GM19035 (cell line): ENCODE results near the gene C3AR1.

Source experiments
- ATAC-seq: cut with Tn5 transposase; IDR thresholded peaks from one replicate; pipeline ENCODE4 v1.9.1; 2021; ENCODE audit not compliant: unreplicated experiment

The C3AR1 gene

DNA sequence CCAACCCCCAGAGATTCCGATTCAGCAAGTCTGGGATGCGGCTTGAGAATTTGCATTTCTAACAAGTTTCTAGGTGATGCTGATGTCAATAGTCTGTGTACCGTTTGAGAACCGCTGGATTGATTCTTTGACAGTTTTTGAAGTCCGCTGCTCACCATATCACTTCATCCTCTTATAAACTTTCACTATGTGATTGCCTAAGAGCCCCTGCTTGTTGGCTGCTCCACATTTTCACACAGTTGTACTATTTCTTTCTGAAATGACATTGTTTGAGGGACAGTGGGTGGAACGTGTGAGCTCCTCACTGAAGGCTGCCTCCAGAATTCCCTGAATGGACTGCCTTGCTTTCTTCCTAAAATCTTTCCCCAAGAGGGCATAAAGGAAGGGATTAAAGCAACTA, 7.7 kb downstream of the C3AR1 start:
- no peak for ATAC-seq

DNA sequence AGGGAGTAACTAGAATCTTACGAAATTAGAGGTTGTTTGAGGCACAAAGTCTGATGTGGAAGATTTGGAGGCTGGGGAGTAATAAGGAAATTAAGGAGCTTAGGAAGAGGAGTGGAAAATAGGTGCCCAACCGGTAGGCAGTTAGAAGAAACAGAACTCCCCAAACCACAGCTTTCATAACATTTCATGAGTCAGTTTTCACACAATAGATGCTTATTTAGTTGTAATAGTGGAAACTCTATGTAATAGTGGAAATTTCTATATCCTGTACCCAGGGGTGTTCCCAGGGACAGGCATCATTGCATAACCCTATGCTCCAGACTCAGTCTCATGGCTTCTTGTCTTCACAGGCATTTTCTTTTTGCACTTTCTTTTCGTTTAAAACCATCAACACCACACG, 8.3 kb downstream of the C3AR1 start:
- no peak for ATAC-seq

DNA sequence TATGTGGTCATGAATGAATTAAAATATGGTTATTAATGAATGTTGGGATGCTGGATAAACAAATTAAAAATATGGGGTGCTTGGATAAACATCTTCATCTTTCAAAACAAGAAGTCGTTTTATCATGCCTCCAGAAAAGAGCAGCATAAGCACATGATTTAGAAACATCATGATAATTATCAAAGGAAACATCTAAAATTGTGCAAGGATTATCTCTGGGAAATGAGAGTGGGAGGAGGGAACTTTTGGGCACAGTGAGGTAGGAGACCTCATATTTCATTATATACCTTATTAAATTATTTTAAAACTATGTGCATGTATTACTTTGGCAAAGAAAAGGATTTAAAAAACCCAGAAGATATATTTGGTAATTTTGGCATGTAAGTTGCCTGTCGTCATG, 8.9 kb downstream of the C3AR1 start:
- ATAC-seq = no peak

DNA sequence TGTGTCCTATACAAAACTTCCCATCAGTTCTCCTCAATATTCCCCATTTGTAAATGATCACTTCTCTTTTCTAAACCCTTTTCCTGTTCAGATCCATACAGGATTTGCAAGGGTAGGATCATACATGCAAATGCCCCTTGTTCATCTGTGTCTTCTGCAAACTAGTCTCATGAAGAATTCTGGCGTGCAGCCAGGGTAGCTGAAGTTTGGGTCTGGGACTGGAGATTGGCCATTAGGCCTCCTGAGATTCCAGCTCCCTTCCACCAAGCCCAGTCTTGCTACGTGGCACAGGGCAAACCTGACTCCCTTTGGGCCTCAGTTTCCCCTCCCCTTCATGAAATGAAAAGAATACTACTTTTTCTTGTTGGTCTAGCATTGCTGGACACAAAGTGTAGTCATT, 11.3 kb downstream of the C3AR1 start:
- no peak for ATAC-seq

DNA sequence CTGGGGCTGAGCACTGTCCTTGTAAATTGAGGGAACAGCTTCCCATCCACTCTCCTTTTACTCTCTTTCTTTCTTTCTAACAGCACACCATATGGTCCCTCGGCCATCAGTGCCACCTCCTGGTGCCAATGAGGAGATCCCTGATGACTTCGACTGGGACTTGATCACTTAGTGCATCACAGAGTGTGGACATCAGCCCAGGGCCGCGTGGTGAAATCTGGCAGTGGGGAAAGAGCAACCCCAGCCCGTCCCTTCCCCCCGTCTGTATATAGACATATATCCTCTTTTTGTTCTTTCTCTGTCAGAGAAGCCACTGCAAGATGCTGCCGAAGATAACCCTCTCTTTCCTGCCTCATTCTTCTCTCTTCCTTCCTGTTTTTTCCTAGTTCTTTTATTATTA, 13.5 kb downstream of the C3AR1 start:
- ATAC-seq = no peak

DNA sequence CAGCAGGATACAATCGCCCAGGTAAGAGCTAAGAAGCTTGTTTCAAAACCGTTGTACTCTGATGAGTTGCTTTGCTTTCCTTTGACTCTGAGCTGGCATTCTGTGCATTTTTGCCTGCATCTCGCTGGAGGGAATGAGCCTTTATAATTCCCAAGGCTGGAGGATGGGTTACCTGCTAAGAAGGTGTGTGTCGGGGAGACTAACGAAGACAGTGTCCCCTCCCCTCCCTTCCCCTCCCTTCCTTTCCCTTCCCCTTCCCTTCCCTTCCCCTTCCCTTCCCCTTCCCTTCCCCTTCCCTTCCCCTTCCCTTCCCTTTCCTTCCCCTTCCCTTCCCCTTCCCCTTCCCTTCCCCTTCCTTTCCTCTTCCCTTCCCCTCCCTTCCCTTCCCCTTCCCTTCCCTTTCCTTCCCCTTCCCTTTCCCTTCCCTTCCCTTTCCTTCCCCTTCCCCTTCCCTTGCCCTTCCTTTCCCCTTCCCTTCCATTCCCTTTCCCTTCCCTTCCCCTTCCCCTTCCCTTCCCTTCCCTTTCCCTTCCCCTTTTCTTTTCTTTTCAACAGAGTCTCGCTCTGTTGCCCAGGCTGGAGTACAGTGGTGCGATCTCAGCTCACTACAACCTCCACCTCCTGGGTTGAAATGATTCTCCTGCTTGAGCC, 15.4 kb downstream of the C3AR1 start:
- no peak for ATAC-seq

DNA sequence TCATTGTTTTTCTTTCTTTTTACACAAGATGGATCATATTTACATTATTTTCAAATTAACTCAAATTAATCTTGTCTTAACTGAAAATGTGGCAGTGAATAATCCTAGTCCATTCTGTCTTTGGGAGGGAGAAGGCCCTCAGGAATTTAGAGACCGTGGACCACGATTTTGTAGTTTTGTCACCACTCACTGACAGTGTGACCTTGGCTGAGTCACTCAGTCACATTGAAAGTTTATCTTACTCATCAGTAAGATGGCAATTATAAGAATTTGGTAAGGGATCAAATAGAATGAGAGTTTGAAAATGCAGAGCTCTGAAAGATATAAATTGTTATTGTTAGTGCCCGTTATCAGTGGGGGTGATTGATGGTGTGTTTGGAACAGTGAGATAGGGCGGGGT, 17.3 kb downstream of the C3AR1 start:
- no peak for ATAC-seq

DNA sequence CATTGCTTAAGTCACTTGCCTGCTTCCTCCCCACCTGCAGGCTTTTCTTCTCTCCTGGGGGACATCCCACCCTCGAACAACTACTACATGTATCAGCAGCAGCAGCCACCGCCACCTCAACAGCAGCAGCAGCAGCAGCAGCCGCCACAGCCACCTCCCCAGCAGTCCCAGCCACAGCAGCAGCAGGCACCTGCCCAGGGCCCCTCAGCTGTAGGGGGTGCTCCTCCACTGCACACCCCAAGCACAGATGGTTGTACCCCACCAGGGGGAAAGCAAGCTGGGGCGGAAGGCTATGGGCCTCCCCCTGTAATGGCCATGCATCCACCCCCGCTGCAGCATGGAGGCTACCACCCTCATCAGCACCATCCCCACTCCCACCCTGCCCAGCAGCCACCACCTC, 18.3 kb downstream of the C3AR1 start:
- no peak for ATAC-seq

DNA sequence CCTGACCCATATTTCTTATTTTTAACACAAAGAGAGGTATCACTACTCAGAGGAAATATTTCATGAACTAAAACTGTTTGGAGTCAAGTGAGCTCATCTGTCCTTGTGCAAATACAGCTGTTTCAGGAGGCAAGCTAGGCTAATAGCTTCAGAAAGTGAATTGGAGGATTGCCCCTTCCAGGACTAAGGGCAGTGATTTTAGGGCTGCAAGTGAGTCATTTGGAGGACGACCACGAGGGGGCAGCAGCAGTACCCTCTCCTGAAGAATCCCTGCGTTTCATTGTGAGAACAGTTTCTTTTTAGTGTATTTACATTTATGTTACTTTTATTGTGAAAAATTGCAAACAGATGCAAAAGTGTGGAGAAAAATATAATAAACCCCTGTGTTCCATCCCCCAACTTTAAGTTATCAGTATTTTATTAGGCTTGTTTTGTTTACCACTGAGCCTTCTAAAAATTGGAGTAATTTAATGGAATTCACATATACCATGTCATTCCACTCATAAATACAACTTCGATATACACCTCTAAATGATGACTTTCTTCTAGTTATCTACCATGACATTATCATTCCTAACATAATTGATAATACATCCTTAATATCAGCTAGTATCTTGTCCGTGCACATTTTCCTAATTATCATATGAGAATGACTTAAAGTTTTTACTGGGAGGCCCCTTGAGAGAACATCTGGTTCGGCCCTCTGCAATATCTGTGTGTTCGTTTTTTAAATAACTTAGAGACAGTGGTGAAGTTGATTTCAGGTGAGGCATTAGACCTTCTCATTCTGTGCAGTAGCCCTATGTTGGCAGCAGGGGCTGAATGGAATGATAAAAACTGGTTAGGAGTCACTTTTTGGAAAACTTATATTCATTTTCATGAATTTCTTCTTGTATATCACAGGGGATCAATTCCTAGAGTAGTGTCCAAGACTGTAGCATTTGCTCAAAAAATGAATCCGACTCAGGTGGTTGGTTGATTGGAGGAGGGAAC, 19.9 kb downstream of the C3AR1 start:
- ATAC-seq = no peak

DNA sequence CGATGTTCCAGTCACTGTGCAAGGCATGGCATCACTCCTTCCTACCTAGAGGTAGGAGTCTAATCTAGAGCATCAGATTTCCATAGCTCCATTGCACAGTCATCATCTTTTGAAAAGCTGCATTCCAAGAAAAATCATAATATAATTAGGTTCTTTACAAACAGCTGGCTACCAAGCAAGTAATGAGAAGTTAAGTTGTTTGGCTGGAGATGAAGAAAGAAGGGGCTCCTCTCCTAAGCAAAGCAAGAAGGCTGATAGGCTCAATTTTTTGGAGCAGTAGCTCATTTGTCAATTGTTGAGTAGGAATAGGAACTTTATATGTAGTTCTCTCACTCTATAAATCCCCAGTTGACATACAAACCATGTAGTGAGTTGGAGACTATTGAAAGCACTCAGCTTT, 25.4 kb downstream of the C3AR1 start:
- no peak for ATAC-seq

DNA sequence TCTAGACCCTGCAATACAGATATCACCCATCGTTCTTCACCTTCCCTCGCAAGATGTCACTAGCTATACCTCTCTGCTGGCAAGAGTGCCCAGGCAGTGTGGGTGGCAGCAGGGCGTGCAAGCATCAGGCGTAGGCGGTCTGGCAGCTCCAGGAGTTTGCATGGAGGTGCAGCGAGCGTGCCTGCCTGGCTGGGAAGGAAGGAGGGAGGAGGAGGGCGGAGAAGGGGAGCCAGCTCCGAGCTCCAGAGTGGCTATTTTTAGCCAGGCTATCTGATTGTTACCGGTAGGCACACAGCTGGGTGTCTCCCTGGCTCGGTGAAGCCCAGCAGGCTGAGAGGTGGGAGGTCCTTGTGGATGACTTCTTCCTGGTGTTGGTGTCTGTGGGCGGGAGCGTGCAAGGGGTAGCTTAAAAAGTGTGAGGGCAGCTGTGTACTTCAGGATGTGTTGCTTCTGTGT, 27.5 kb downstream of the C3AR1 start:
- no peak for ATAC-seq

DNA sequence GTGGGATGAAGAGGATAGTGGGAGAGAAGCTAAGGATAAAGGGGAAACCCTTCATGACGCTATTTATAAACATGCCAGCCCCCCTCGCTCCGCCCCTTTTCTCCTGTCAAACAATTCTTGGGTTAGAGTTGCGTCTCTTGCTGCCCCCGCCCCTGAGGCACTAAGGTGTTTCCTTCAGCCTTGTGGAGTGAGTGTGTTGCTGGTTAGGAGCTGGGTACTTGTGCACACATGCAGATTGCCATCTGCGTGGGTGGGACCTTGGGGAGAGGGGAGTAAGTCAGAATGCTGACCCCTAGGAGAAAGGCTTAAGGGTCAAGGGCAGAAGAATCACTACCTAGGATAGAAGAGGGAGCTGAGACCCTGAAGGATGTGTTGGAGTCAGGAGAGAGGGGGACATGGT, 28.2 kb downstream of the C3AR1 start:
- no peak for ATAC-seq

DNA sequence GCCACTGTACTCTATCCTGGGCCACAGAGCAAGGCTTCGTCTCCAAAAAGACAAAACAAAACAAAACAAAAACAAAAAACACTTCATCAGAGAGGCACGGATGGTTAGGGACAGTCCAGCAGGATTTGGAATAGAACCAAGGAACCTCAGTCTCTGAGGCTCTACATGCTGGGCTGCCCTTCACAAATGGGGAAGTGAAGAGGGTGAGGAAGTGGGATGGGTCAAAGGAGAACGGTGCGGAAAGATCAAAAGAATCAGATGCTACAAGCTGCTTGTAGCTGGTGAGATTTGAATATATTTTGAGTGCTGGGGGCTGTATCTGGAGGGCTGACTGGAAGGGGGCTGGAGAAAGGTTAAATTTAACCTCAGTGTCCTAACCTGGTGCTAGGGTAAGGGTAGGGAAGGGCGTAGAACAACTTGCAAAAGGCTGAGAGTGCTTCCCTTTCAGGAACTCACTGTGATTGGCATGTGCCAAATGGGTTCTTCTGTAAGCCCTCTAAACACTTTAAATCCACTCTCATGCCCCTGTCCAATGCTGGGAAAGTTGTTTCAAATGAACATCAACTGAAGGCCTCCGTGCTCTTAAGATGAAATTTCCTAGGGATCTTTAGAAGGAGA, 29.0 kb downstream of the C3AR1 start:
- no peak for ATAC-seq

DNA sequence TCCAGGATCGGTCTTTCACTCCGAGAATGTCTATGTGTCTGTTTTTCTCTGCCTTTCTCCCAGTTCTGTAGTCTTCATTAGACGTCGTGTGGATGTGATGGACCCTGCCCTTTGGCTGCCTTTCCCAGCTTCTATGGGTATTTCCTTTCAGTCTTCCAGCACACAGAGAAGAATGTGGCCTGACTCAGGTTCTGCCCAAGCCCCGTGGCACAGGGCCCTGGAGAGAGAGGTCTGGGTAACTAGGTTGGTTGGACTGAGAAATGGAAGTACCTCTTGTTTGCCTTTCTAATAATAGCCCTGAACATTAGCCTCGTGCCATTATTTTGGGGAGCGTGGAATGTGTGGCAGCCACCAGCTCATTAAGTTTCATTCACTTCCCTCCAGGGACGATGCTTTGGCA, 29.8 kb downstream of the C3AR1 start:
- ATAC-seq = no peak

DNA sequence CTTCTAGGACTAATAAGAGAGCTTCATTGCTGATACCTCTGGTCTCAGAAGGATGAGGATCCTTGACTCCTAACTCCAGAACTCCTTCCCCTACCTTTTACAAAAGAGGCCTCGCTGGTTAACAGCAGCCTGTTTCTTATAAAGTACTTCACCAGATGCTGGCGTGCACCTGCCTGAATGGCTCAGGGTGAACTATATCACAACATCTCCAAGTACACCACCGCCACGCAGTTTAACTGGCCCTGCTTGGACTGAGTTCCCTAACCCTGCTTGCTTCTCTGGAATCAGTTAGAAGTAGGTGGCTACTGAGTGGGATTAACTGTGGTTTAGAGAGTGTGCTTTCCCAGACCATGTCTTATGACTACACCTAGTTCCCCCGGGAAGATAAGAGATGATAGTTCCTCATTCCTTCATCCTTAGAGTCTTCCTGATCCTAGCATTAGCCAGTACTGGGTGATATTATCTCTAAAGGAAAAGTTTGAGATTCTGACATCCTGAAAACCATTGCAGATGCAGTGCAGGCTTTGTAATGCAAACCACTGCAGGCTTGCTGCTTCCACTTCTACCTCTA, 30.6 kb downstream of the C3AR1 start:
- no peak for ATAC-seq

DNA sequence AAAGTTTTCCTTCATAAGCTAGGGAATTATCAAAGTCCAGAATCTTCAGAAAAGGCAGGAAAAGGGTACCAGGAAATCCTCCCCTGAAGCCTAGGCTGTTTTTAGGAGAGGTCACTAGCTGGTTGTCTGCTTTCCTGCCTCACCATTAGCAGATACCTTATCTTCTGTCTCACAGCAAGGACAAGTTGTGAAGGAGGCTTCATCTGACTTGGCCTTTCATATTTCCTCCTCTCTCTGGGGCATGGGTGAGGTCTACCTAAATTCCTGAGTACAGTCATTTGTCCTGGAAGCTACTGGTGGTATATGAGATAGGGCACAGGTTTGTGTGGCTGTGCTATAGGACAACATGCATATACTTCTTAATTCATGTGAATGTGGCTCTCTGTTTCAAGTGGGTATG, 31.4 kb downstream of the C3AR1 start:
- no peak for ATAC-seq

DNA sequence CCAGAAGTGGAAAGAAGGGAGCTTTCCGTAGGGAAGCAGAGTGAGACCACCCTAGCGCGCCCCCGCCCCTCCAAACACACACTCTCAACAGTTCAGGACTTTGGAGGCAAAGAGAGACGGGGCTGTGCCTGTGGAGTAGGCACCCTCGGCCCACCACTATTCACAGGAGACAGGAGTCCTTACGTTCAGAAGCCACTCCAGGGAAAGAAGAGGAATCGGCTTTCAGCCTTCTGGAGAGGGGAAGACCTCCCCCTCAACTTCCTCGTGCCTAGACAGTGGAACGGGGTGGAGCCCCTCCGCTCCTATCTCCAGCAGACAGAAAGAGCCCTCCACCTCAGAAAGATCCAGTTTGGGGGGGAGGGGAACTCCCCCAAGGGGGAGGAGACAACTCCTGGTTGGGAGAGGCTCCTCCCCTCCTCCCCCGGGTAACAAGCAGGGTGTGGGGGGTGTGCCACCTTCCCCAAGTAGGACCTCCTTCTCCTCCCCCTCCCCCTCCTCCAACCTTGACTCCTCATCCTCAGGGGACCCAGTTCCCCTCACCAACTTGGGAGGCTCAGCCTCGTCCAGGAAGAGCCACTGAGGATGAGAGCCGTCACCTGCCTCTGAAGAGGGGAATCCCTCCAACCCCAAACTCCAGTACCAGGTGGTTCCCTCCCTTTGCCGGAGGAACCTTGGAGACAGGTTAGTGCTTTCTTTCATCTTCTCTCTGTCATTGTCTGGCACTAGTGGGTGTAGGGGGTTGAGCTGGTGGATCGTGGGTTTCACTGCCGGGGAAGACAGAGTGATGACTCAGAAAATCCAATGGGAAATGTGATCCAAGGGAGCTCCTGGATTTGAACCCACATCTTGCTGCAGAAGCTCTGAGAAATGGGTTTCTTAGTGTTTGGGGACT, 32.8 kb downstream of the C3AR1 start:
- peak; percentile 23 for ATAC-seq

DNA sequence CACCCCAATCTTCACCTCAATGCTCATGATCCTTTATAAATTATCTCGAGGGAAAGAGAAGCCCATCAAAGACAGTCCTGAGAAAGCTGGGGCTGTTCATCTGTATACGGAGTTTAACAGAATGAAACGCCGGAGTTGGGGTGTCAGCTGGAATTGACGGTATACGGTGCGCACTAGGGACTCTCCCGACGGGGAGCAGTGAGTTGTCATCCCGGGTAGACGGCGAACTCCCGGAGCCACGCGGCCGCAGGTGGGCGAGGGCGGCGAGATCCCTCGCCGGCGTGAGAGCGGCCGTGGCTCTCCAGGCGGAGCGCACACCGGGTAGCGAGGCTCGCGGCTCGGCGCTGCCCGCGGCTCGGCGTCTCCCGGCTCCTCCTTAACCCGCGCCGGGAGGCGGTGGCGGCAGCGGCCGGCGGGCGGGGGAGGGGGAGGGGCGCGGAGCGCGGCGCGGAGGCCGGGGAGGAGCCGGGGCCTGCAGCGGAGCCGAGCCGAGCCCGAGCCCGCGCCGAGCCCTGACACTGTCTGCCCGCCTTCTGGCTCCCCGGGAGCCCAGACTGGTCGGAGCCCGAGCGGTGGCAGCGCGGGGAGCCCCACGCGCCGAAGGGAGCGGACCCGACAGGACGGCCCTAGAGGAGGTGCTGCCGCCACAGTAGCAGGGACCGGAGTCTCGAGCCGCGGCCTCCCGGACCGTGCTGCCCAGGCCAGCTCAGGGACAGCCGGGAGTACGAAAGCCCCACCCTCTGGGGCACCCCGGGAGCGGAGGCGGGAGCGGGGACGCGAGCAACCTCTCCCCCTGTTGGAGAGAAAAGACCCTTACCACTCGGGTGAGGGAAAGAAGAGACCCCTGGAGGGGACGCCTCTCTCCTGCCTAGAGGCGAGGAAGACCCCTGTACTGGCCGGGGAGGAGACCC, 33.7 kb downstream of the C3AR1 start, which contains the start of gene FOXJ2:
FOXJ2 (plus strand) TSS at position 475 of the 911 bp plus-strand sequence. CDS start 7,117 bp downstream, outside the sequence.
- ATAC-seq = peak; percentile 79

DNA sequence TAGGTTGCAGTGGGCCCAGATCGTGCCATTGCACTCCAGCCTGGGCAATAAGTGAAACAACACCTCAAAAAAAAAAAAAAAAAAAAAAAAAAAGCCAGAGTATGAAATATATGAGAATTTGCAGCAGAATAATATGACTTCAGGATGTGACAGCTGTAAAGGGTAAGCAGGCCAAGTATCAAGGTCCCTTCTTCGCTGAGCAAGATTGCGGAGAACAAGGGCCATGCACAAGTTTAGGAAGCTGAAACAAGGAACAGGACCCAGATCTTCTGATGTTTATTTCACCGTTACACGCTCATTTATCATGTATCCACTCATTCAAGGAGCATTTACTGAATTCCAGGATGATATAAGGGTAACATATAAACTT, 34.3 kb downstream of the C3AR1 start:
- ATAC-seq = no peak
